ENCODE measurements around the gene CASK.

Gene CASK, protein sequence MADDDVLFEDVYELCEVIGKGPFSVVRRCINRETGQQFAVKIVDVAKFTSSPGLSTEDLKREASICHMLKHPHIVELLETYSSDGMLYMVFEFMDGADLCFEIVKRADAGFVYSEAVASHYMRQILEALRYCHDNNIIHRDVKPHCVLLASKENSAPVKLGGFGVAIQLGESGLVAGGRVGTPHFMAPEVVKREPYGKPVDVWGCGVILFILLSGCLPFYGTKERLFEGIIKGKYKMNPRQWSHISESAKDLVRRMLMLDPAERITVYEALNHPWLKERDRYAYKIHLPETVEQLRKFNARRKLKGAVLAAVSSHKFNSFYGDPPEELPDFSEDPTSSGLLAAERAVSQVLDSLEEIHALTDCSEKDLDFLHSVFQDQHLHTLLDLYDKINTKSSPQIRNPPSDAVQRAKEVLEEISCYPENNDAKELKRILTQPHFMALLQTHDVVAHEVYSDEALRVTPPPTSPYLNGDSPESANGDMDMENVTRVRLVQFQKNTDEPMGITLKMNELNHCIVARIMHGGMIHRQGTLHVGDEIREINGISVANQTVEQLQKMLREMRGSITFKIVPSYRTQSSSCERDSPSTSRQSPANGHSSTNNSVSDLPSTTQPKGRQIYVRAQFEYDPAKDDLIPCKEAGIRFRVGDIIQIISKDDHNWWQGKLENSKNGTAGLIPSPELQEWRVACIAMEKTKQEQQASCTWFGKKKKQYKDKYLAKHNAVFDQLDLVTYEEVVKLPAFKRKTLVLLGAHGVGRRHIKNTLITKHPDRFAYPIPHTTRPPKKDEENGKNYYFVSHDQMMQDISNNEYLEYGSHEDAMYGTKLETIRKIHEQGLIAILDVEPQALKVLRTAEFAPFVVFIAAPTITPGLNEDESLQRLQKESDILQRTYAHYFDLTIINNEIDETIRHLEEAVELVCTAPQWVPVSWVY

GRCh38 chrX:41923211-41923977 is at the start of gene CASK:
Gene CASK, minus strand, starts transcription at chrX:41923554. Its CDS starts 566 bp downstream, at chrX:41922988.
- Mint-ChIP-seq H3K27me3 (no peaks in the 10 kb centered on the region), H3K4me1 (peaks cover 13% of the 10 kb centered on the region), H3K36me3 (no peaks in the 10 kb centered on the region), H3K27ac (peak within 1 kb of the TSS; percentile 71), H3K9me3 (no peaks in the 10 kb centered on the region), H3K4me3 (peak within 1 kb of the TSS; percentile 85)
- peak; percentile 65 to 68 for DNase-seq (ENCODE audit: low spot score in 2 of 2)
- peak; percentile 77 for ATAC-seq (ENCODE audit: low read depth)

DNA sequence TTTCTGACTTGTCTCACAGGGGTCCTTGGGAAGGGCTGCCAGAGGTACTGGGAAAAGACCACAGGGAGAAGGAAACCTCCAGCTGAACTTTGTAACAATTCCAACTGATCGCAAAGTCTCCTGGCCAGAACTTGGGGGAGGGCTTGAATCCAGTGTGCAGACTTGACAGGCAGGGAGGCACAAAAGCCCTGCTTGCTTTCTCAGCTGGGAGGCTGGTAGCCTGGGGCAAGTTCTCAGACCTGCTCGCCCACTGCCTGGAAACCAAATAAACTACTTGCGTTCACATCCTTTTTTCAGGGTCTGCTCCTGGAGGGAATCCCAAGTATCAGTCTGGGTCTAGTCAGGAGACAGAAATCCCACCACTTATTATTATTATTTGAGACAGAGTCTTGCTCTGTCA is 48.0 kb upstream of the CASK start:
- DNase-seq (ENCODE audit: low spot score in 2 of 2) (no peak), ATAC-seq (ENCODE audit: low read depth) (no peak)
- H3K27me3 Mint-ChIP-seq, result peaks cover 1% of the 10 kb centered on the region
- H3K36me3 Mint-ChIP-seq, result peaks cover 2% of the 10 kb centered on the region
- no peak overlapping the region for H3K4me3 Mint-ChIP-seq
- H3K4me1 Mint-ChIP-seq, result peaks cover 5% of the 10 kb centered on the region
- H3K9me3 Mint-ChIP-seq, result peaks cover 4% of the 10 kb centered on the region
- no peak overlapping the region for H3K27ac Mint-ChIP-seq

DNA sequence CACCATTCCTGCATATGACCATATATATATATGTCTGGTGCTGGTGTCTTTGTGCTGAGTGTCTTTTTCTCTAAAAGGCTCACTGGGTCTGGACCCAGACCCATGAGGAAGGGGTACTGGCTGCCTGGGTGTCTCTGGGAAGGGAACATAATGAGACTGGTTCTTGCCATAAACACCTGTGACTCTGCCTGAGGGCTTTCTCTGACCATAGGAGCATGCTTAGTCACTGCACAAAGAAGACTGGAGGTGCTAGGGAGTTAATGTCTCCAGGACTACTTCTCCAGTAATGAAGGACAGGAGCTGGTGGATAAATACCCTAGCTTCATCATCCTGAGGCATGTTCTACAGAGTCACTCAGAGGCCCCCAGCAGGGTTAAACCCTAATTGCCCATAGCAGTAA is 47.1 kb upstream of the CASK start:
- Mint-ChIP-seq H3K4me3 (no peak overlapping the region), H3K27ac (no peak overlapping the region), H3K27me3 (peaks cover 1% of the 10 kb centered on the region), H3K36me3 (peaks cover 2% of the 10 kb centered on the region), H3K9me3 (peaks cover 4% of the 10 kb centered on the region), H3K4me1 (peaks cover 5% of the 10 kb centered on the region)
- no peak for DNase-seq (ENCODE audit: low spot score in 2 of 2)
- no peak for ATAC-seq (ENCODE audit: low read depth)

GRCh38 chrX:41963348-41963747 is 40.0 kb upstream of the CASK start:
- no peak overlapping the region for H3K27ac Mint-ChIP-seq
- H3K9me3 Mint-ChIP-seq, result peaks cover 2% of the 10 kb centered on the region
- no peak for ATAC-seq (ENCODE audit: low read depth)
- no peak overlapping the region for H3K4me3 Mint-ChIP-seq
- no peaks in the 10 kb centered on the region for H3K4me1 Mint-ChIP-seq
- no peaks in the 10 kb centered on the region for H3K27me3 Mint-ChIP-seq
- no peak for DNase-seq (ENCODE audit: low spot score in 2 of 2)
- H3K36me3 Mint-ChIP-seq, result peaks cover 2% of the 10 kb centered on the region

DNA sequence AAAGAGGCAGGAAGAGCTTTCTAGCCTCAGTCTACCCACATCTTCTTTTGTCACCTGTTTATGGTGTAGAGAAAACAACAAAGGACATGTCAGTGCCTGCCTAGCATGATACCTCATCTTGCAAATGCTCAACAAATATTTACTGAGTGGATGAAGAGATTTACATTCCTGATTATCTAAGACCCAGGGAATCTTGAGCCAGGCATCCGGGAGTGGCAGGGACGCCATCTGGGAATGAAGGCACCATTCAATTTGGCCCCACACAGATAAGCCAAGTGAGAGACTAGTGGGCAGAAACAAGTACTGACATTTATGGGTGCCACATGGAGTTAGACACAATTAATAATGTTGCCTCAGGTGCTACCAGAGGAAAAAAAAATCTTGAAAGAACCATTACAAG is 36.8 kb upstream of the CASK start:
- H3K9me3 Mint-ChIP-seq, result no peaks in the 10 kb centered on the region
- no peak for DNase-seq (ENCODE audit: low spot score in 2 of 2)
- no peak overlapping the region for H3K4me3 Mint-ChIP-seq
- no peaks in the 10 kb centered on the region for H3K4me1 Mint-ChIP-seq
- ATAC-seq (ENCODE audit: low read depth), result no peak
- no peaks in the 10 kb centered on the region for H3K27me3 Mint-ChIP-seq
- H3K27ac Mint-ChIP-seq, result no peak overlapping the region
- no peaks in the 10 kb centered on the region for H3K36me3 Mint-ChIP-seq

DNA sequence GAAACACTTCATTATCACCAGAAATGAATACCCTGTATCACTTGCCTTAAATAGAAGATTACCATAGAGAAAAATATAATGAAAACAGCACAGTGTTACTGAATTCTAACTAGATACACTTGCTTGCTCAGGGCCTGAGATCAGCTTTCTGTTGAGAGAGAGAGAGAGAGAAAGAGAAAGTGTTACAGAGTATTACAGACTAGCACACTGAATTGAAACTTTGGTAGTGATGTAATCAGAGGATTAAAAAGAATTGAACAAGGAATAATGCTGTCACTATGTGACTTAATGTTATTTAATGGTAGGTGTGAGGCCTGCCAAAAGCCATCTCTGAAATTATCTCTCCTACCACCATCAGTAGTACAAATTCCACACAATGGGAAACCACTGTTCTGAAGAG is 35.5 kb upstream of the CASK start:
- no peaks in the 10 kb centered on the region for H3K27me3 Mint-ChIP-seq
- H3K4me3 Mint-ChIP-seq, result no peak overlapping the region
- no peaks in the 10 kb centered on the region for H3K4me1 Mint-ChIP-seq
- no peak for DNase-seq (ENCODE audit: low spot score in 2 of 2)
- no peaks in the 10 kb centered on the region for H3K36me3 Mint-ChIP-seq
- no peaks in the 10 kb centered on the region for H3K9me3 Mint-ChIP-seq
- no peak for ATAC-seq (ENCODE audit: low read depth)
- H3K27ac Mint-ChIP-seq, result no peak overlapping the region

DNA sequence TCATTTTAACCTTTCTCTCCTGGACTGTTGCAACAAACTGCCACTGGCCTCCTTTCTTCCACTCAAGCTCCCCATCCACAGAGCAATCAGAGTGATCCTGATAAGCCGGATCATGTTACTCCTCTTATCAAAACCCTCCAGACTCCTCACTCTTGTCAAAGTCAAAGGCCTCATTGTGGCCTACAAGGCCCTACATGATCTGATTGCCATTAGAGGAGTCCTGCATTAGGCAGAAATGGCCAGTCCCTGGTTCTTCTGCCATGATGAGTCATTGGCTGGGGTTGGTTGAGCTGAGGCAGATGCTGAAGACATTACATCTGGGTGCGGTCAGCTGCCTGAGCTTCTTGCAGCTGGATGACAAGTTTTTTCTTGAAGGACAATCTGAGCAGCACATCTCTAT is 32.7 kb upstream of the CASK start:
- no peak overlapping the region for H3K4me3 Mint-ChIP-seq
- no peaks in the 10 kb centered on the region for H3K9me3 Mint-ChIP-seq
- ATAC-seq (ENCODE audit: low read depth) (no peak), DNase-seq (ENCODE audit: low spot score in 2 of 2) (no peak)
- no peaks in the 10 kb centered on the region for H3K27me3 Mint-ChIP-seq
- H3K36me3 Mint-ChIP-seq, result no peaks in the 10 kb centered on the region
- H3K27ac Mint-ChIP-seq, result no peak overlapping the region
- H3K4me1 Mint-ChIP-seq, result no peaks in the 10 kb centered on the region

- DNase-seq (ENCODE audit: low spot score in 2 of 2) (no peak), ATAC-seq (ENCODE audit: low read depth) (no peak)
- H3K36me3 Mint-ChIP-seq, result no peaks in the 10 kb centered on the region
- H3K27ac Mint-ChIP-seq, result no peak overlapping the region
- H3K4me1 Mint-ChIP-seq, result no peaks in the 10 kb centered on the region
- H3K27me3 Mint-ChIP-seq, result no peaks in the 10 kb centered on the region
- no peak overlapping the region for H3K4me3 Mint-ChIP-seq
- H3K9me3 Mint-ChIP-seq, result no peaks in the 10 kb centered on the region
These were observed 28.7 kb upstream of the CASK start for GRCh38 chrX:41952102-41952501.

DNA sequence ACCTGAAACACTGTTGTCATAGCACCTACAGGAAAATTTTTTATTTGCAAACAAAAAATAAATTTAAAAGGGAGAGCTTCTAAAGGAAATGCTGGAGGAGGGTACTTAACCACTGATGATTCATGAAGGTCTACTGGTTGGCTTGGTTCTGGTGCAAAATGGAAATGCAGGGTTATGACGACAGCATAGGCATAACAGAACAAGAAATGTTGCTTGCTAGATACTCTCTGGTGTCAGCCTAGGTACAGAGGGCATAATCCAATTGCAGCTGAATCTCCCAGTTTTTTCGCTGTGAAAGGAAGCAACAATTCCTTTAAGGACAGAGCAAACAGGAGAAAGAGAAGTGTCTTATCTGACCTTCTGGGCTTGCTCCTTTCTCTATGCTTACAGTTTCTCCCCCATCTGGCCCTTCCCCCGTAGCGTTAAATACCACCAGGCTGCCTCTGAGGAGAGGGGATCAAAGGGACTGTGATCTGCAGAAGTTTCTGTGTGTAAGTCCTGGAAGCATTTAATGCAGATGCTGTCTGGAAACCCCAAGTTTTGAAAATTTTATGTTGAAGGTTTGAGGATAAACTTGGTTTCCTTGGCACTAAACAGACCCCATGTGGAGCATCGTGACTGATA is 23.7 kb upstream of the CASK start:
- H3K9me3 Mint-ChIP-seq, result no peaks in the 10 kb centered on the region
- no peaks in the 10 kb centered on the region for H3K36me3 Mint-ChIP-seq
- DNase-seq (ENCODE audit: low spot score in 2 of 2), result no peak
- no peak for ATAC-seq (ENCODE audit: low read depth)
- no peak overlapping the region for H3K4me3 Mint-ChIP-seq
- H3K27ac Mint-ChIP-seq, result no peak overlapping the region
- peaks cover 2% of the 10 kb centered on the region for H3K4me1 Mint-ChIP-seq
- no peaks in the 10 kb centered on the region for H3K27me3 Mint-ChIP-seq

- no peak for DNase-seq (ENCODE audit: low spot score in 2 of 2)
- no peaks in the 10 kb centered on the region for H3K9me3 Mint-ChIP-seq
- H3K27ac Mint-ChIP-seq, result no peak overlapping the region
- peaks cover under 1% of the 10 kb centered on the region for H3K27me3 Mint-ChIP-seq
- no peaks in the 10 kb centered on the region for H3K36me3 Mint-ChIP-seq
- ATAC-seq (ENCODE audit: low read depth), result no peak
- no peak overlapping the region for H3K4me3 Mint-ChIP-seq
- peaks cover 2% of the 10 kb centered on the region for H3K4me1 Mint-ChIP-seq
These were observed 22.9 kb upstream of the CASK start for GRCh38 chrX:41946235-41946634.

- no peaks in the 10 kb centered on the region for H3K36me3 Mint-ChIP-seq
- H3K9me3 Mint-ChIP-seq, result no peaks in the 10 kb centered on the region
- H3K27ac Mint-ChIP-seq, result no peak overlapping the region
- no peaks in the 10 kb centered on the region for H3K4me1 Mint-ChIP-seq
- DNase-seq (ENCODE audit: low spot score in 2 of 2) (no peak), ATAC-seq (ENCODE audit: low read depth) (no peak)
- H3K4me3 Mint-ChIP-seq, result no peak overlapping the region
- H3K27me3 Mint-ChIP-seq, result no peaks in the 10 kb centered on the region
These were observed 12.5 kb upstream of the CASK start for GRCh38 chrX:41935832-41936231.

DNA sequence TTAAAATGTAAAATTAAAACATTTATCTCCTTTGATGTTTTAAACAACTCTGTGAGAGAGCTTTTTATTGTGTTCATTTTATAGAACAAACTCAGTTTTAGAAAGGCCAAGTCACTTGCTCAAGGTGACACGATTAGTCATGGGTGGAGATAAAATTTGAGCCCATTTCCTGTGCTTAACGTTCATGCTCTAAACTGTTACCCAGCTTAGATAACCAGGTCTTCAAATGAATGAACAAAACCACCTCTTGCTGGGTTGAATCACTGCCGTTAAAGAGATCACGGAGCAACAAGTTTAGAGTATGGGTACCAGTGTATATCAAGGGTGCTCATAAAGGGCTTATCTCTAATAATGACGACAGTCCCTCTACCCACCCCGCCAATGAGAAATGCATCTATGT is 10.2 kb upstream of the CASK start:
- ATAC-seq (ENCODE audit: low read depth), result no peak
- no peaks in the 10 kb centered on the region for H3K36me3 Mint-ChIP-seq
- no peaks in the 10 kb centered on the region for H3K27me3 Mint-ChIP-seq
- H3K4me3 Mint-ChIP-seq, result no peak overlapping the region
- H3K27ac Mint-ChIP-seq, result no peak overlapping the region
- no peaks in the 10 kb centered on the region for H3K4me1 Mint-ChIP-seq
- DNase-seq (ENCODE audit: low spot score in 2 of 2), result no peak
- H3K9me3 Mint-ChIP-seq, result no peaks in the 10 kb centered on the region

- Mint-ChIP-seq H3K9me3 (no peaks in the 10 kb centered on the region), H3K4me3 (no peak overlapping the region), H3K27me3 (no peaks in the 10 kb centered on the region), H3K36me3 (no peaks in the 10 kb centered on the region), H3K4me1 (no peaks in the 10 kb centered on the region), H3K27ac (no peak overlapping the region)
- no peak for DNase-seq (ENCODE audit: low spot score in 2 of 2)
- ATAC-seq (ENCODE audit: low read depth), result no peak
These were observed 9.5 kb upstream of the CASK start for GRCh38 chrX:41932885-41933284.
